WTC11 (cell line): ENCODE data around the gene PLPP1. TPM values are rescaled to one million over a fixed set of nuclear protein-coding genes. Genes with fewer than 3 reads are reported as not detected.

Experiments
- ATAC-seq: fragments of 200-7000 bp; cut with Tn5 transposase; 2 replicates; pipeline ENCODE4 v1.10.0; 2021; ENCODE audit warnings: mild to moderate bottlenecking, moderate library complexity
- CTCF ChIA-PET: fragments of 300-600 bp; sonication (Branson Sonifier 250); formaldehyde crosslinking; loops from one replicate; lab custom pipeline; 2021; ENCODE audit warnings: antibody characterized with exemption; lab: Charles Lee
- POLR2A ChIA-PET: fragments of 350-600 bp; sonication (Branson Sonifier 250); formaldehyde crosslinking; loops from one replicate; lab custom pipeline; 2021; ENCODE audit warnings: antibody characterized with exemption; lab: Charles Lee
- DNase-seq: peaks from one replicate; pipeline ENCODE4 v3.0.0; 2021; ENCODE audit warnings: low spot score
- H3K27ac Mint-ChIP-seq: 2 replicates; pipeline ENCODE4 v1.8.0; 2021; ENCODE audit warnings: mixed read lengths
- H3K27me3 Mint-ChIP-seq: 2 replicates; pipeline ENCODE4 v1.8.0; 2021; ENCODE audit warnings: low read depth, mild to moderate bottlenecking, moderate library complexity, mixed read lengths
- H3K36me3 Mint-ChIP-seq: 2 replicates; pipeline ENCODE4 v1.8.0; 2021; ENCODE audit warnings: mixed read lengths
- H3K4me1 Mint-ChIP-seq: 2 replicates; pipeline ENCODE4 v1.8.0; 2022; ENCODE audit warnings: mixed read lengths
- H3K4me3 Mint-ChIP-seq: 2 replicates; pipeline ENCODE4 v1.8.0; 2021; ENCODE audit warnings: mild to moderate bottlenecking, moderate library complexity, mixed read lengths
- H3K9me3 Mint-ChIP-seq: 2 replicates; pipeline ENCODE4 v1.8.0; 2021; ENCODE audit warnings: mixed read lengths
- AR ChIP-seq: fragments of 250-450 bp; sonication (Bioruptor Pico); IDR thresholded peaks from 2 replicates; pipeline ENCODE4 v1.9.0; 2021; ENCODE audit warnings: mild to moderate bottlenecking
- ATF1 ChIP-seq: sonication (generic); formaldehyde crosslinking; IDR thresholded peaks from 2 replicates; pipeline ENCODE4 v1.8.1; 2023; ENCODE audit warnings: mild to moderate bottlenecking, moderate library complexity, missing genetic modification reagents
- CDX4 ChIP-seq: fragments of 250-450 bp; sonication (Bioruptor Pico); IDR thresholded peaks from 2 replicates; pipeline ENCODE4 v1.9.0; 2021; ENCODE audit warnings: moderate library complexity, mild to moderate bottlenecking, inconsistent platforms, borderline replicate concordance
- CREM ChIP-seq: sonication (generic); formaldehyde crosslinking; IDR thresholded peaks from 2 replicates; pipeline ENCODE4 v1.8.1; 2022; ENCODE audit warnings: mild to moderate bottlenecking, missing genetic modification reagents, moderate library complexity
- E2F4 ChIP-seq: sonication (generic); formaldehyde crosslinking; IDR thresholded peaks from 2 replicates; pipeline ENCODE4 v1.8.1; 2022; ENCODE audit warnings: low read depth, mild to moderate bottlenecking, moderate library complexity, missing genetic modification reagents, borderline replicate concordance
- ESRRA ChIP-seq: sonication (generic); formaldehyde crosslinking; IDR thresholded peaks from 2 replicates; pipeline ENCODE4 v1.8.1; 2022; ENCODE audit warnings: mild to moderate bottlenecking, missing genetic modification reagents, borderline replicate concordance
- JUN ChIP-seq: sonication (generic); formaldehyde crosslinking; IDR thresholded peaks from 2 replicates; pipeline ENCODE4 v1.8.0; 2023; ENCODE audit warnings: mild to moderate bottlenecking, missing genetic modification reagents
- MAX ChIP-seq: sonication (generic); formaldehyde crosslinking; IDR thresholded peaks from 2 replicates; pipeline ENCODE4 v1.8.0; 2022; ENCODE audit warnings: mild to moderate bottlenecking, missing genetic modification reagents
- NFATC4 ChIP-seq: fragments of 250-450 bp; sonication (Bioruptor Pico); IDR thresholded peaks from 2 replicates; pipeline ENCODE4 v1.9.0; 2021; ENCODE audit warnings: mild to moderate bottlenecking
- PRDM15 ChIP-seq: sonication (generic); formaldehyde crosslinking; IDR thresholded peaks from 2 replicates; pipeline ENCODE4 v1.8.0; 2022; ENCODE audit warnings: missing genetic modification reagents
- total RNA-seq: library from RNA; stranded (reverse); gene quantifications from 3 replicates; pipeline ENCODE4 v1.2.3, GENCODE V29; 2021
- TF ChIP-seq, protein P1 (sequence below): sonication (generic); formaldehyde crosslinking; IDR thresholded peaks from 2 replicates; pipeline ENCODE4 v1.8.0; 2022; ENCODE audit warnings: mild to moderate bottlenecking, missing genetic modification reagents
- TF ChIP-seq, protein P2 (sequence below): sonication (generic); formaldehyde crosslinking; IDR thresholded peaks from 2 replicates; pipeline ENCODE4 v1.8.1; 2023; ENCODE audit warnings: mild to moderate bottlenecking, missing genetic modification reagents
- TF ChIP-seq, protein P3 (sequence below): sonication (generic); formaldehyde crosslinking; IDR thresholded peaks from 2 replicates; pipeline ENCODE4 v1.8.1; 2022; ENCODE audit warnings: mild to moderate bottlenecking, moderate library complexity, missing genetic modification reagents

PLPP1 gene
- total RNA-seq, 1 experiment from 2014 or later, result 43.2 TPM

DNA sequence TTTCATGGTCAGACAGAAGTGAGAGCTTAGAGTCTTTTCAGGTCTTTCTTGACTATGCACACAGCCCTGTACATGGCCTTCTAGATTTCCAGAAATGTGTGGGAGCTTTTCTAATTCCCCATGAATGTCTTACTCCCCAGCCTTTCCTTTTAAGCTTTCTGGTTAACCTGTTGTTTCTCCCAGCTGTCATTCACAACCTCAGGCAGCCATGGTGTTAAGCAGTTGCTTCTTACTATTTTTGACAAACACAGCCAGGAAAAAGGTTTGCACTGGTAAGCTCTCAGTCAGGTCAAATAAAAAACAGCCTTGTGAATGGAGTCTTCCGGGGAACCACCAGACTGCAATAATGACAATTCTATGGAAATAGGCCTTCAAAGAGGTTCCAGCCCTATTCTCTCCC, 142.1 kb downstream of the PLPP1 start:
- TF ChIP-seq, protein P1, sequence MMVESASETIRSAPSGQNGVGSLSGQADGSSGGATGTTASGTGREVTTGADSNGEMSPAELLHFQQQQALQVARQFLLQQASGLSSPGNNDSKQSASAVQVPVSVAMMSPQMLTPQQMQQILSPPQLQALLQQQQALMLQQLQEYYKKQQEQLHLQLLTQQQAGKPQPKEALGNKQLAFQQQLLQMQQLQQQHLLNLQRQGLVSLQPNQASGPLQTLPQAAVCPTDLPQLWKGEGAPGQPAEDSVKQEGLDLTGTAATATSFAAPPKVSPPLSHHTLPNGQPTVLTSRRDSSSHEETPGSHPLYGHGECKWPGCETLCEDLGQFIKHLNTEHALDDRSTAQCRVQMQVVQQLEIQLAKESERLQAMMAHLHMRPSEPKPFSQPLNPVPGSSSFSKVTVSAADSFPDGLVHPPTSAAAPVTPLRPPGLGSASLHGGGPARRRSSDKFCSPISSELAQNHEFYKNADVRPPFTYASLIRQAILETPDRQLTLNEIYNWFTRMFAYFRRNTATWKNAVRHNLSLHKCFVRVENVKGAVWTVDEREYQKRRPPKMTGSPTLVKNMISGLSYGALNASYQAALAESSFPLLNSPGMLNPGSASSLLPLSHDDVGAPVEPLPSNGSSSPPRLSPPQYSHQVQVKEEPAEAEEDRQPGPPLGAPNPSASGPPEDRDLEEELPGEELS (CRISPR knock-in tag), result no peak
- TF ChIP-seq ATF1 (CRISPR knock-in tag), result no peak
- no peak for TF ChIP-seq CDX4 (CRISPR knock-in tag)
- no peak for TF ChIP-seq AR (CRISPR knock-in tag)
- TF ChIP-seq, protein P2, sequence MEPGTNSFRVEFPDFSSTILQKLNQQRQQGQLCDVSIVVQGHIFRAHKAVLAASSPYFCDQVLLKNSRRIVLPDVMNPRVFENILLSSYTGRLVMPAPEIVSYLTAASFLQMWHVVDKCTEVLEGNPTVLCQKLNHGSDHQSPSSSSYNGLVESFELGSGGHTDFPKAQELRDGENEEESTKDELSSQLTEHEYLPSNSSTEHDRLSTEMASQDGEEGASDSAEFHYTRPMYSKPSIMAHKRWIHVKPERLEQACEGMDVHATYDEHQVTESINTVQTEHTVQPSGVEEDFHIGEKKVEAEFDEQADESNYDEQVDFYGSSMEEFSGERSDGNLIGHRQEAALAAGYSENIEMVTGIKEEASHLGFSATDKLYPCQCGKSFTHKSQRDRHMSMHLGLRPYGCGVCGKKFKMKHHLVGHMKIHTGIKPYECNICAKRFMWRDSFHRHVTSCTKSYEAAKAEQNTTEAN (CRISPR knock-in tag), result no peak
- TF ChIP-seq CREM (CRISPR knock-in tag), result no peak
- TF ChIP-seq E2F4 (CRISPR knock-in tag), result no peak
- TF ChIP-seq NFATC4, result no peak
- TF ChIP-seq MAX (CRISPR knock-in tag), result no peak
- no peak for TF ChIP-seq PRDM15 (CRISPR knock-in tag)
- TF ChIP-seq JUN (CRISPR knock-in tag), result no peak
- TF ChIP-seq ESRRA (CRISPR knock-in tag), result no peak
- TF ChIP-seq, protein P3, sequence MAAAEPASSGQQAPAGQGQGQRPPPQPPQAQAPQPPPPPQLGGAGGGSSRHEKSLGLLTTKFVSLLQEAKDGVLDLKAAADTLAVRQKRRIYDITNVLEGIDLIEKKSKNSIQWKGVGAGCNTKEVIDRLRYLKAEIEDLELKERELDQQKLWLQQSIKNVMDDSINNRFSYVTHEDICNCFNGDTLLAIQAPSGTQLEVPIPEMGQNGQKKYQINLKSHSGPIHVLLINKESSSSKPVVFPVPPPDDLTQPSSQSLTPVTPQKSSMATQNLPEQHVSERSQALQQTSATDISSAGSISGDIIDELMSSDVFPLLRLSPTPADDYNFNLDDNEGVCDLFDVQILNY, result no peak
- Mint-ChIP-seq H3K27me3 (no peaks in the 10 kb centered on the region), H3K4me3 (no peak overlapping the region), H3K9me3 (peaks cover 20% of the 10 kb centered on the region), H3K36me3 (peaks cover 57% of the 10 kb centered on the region), H3K27ac (no peak overlapping the region), H3K4me1 (peaks cover 19% of the 10 kb centered on the region)
- POLR2A ChIA-PET, result no interaction called here
- DNase-seq (no peak), ATAC-seq (no peak)
- CTCF ChIA-PET, result interaction anchor here (1.0 kb wide), 1 partner anchor 9 kb away, joined by 3 read pairs; no protein-coding TSS in a partner anchor
